Kidney tubule cell (primary cell): ENCODE data around the gene RASAL1.

Source experiments
- DNase-seq: peaks from one replicate; pipeline ENCODE4 v3.0.0-alpha.2; 2018; ENCODE audit warnings: low spot score

RASAL1 gene, protein sequence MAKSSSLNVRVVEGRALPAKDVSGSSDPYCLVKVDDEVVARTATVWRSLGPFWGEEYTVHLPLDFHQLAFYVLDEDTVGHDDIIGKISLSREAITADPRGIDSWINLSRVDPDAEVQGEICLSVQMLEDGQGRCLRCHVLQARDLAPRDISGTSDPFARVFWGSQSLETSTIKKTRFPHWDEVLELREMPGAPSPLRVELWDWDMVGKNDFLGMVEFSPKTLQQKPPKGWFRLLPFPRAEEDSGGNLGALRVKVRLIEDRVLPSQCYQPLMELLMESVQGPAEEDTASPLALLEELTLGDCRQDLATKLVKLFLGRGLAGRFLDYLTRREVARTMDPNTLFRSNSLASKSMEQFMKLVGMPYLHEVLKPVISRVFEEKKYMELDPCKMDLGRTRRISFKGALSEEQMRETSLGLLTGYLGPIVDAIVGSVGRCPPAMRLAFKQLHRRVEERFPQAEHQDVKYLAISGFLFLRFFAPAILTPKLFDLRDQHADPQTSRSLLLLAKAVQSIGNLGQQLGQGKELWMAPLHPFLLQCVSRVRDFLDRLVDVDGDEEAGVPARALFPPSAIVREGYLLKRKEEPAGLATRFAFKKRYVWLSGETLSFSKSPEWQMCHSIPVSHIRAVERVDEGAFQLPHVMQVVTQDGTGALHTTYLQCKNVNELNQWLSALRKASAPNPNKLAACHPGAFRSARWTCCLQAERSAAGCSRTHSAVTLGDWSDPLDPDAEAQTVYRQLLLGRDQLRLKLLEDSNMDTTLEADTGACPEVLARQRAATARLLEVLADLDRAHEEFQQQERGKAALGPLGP

DNA sequence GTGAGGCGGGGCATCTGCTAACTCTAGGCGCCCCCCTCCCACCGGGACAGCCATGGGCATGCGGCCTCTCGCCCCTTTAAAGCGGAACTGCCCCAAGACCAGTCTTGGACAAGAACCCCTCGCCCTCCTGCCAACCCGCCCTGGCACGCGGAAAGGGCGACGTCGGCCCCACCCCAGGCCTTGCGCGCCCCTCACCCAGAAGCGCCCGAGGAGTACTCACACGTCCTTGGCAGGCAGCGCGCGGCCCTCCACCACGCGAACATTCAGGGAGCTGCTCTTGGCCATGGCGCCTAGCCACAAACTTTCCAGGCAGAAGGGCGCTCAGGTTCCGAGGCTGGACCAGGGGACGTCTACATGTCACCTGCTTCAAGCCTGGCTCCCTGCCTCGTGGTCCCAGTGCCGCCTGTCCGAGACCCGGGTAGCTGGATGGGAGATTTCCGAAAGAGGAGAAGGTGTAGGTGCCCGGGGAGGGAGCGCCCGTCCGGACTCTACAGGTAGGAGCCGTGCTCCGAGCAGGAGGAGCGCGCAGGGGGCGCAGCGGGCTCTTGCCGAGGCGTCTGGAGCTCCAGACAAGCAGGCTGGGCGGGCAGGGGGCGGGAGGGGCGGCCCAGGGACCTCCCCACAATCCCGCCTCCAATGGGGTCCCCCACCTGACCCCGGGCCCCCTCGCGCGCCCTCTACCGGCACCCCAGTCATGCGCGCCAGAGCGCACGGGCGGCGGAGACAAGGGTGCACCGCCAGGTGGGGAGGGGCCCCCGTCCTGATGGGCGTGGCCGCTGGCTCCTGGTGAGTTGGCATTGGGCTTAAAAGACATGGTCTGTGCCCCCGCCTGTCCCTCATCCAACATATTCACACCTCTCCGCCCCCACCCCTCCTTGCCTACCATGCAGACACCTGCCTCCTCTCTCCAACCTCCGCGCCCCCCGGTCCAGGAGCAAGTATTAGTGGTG is at the start of gene RASAL1:
Gene RASAL1, minus strand, starts transcription at position 584 of the 950 bp plus-strand sequence. Its CDS starts 299 bp downstream, at position 285.
- DNase-seq, result peak; percentile 80

DNA sequence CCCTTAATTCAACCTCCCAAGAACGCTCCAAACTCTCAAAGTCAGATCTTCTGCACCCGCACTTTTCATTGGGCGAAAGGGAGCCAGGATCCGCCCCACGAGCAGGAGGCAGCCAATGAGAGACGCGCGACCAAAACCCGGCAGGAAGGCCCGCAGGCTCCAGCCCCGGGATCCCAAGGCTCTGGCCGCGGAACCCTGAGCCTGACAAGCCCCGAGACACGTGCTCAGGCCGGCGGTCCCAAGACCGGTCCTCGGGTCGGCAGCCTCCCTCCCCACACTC is 49.3 kb upstream of the RASAL1 start:
- peak; percentile 90 for DNase-seq

DNA sequence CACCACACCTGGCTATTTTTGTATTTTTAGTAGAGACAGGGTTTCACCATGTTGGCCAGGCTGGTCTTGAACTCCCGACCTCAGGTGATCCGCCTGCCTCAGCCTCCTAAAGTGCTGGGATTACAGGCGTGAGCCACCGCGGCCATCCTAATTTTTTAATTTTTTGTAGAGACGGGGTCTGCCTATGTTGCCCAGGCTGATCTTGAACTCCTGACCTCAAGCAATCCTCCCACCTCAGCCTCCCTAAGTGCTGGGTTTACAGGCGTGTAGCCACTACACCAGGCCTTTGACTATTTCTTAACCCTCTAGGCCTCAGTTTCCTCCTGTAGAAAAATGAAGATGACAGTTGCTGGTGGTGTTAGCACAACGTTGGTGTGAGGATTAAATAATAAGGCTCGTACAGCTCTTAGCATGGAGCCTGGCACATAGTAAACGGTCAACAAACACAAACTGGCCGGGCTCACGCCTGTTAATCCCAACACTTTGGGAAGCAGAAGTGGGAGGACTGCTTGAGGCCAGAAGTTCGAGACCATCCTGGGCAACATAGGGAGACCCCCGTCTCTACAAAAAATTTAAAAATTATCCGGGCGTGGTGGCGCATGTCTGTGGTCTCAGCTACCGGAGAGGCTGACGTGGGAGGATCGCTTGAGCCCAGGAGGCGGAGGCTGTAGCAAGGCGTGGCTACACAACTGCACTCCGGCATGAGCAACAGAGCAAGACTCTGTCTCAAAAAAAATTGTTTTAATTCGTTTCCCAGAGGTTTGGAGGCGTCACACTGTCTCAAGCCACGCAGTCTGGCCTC is 48.7 kb upstream of the RASAL1 start:
- DNase-seq, result no peak

DNA sequence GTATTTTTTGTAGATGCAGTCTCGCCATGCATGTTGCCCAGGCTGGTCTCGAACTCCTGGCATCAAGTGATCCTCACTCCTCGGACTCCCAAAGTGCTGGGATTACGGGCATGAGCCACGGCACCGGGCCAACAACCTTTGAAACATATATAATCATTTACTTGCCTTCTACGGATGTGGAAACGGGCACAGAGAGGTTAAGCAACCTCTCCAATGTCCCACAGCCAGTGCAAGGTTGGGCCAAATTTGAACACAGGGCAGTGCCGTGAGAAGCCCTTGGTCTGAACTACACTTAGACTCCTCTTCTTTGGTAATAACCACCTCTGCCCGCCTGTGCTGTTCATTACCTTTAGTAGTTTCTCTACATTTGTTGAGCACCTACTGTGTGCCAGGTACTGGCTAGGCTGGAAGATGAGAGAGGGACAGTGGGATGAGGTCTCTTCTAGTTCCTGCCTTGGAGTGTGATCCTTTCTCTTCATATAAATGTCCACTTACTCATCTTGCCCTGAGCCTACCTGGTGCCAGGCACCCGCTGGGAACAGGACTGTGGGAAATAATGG is 47.5 kb upstream of the RASAL1 start:
- DNase-seq, result no peak

DNA sequence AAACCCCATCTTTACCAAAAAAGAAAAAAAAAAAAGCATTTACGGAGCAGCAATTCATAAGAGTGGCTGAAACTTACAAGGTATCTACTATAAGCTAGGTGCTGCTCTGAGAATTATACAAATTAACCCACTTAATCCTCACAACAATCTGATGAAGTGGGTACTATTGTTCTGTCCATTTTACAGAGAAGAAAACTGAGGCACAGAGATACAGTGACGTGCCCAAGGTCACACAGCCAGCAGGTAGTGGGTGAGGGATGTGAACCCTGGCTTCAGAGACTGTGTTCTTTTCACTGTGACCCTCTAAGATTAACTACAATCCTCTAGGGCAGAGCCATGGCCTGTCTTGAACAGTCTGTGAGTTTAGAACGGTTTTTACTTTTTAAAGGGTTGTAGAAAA is 46.4 kb upstream of the RASAL1 start:
- DNase-seq, result no peak

DNA sequence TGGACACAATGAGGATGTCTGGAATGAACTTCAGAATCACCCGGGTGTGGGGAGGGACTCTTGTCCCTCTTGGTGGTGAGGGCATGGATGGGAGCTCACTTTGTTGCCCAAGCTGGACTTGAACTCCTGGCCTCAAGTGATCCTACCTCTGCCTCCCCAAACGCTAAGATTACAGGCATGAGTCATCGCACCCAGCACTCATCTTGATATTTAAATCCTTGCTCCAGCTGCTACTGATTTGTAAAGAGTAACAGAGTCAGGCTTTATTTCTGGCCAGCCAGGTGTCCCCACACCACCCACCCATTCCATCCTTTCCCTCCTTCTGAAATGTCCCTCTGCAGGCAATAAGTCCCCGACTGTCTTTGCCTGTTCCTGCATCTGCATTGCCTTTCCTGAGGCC is 44.8 kb upstream of the RASAL1 start:
- DNase-seq, result no peak

DNA sequence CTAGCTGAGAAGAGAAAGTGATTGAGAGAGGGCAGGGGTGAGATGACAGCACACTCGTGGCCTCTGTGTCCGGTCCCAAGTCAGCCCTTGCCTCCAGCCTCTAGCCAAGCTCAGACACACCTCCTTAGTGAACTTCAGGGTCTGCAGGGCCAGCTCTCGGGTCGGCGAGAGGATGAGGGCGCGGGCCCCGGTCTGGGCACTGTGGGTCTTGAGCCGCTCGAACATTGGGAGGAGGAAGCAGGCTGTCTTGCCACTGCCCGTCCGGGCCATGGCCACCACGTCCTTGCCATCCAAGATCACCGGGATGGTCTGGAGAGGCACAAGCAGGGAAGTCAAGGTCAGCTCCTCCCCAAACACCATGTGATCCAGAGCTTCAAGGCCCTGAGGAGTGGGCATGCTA is 43.5 kb upstream of the RASAL1 start:
- no peak for DNase-seq

DNA sequence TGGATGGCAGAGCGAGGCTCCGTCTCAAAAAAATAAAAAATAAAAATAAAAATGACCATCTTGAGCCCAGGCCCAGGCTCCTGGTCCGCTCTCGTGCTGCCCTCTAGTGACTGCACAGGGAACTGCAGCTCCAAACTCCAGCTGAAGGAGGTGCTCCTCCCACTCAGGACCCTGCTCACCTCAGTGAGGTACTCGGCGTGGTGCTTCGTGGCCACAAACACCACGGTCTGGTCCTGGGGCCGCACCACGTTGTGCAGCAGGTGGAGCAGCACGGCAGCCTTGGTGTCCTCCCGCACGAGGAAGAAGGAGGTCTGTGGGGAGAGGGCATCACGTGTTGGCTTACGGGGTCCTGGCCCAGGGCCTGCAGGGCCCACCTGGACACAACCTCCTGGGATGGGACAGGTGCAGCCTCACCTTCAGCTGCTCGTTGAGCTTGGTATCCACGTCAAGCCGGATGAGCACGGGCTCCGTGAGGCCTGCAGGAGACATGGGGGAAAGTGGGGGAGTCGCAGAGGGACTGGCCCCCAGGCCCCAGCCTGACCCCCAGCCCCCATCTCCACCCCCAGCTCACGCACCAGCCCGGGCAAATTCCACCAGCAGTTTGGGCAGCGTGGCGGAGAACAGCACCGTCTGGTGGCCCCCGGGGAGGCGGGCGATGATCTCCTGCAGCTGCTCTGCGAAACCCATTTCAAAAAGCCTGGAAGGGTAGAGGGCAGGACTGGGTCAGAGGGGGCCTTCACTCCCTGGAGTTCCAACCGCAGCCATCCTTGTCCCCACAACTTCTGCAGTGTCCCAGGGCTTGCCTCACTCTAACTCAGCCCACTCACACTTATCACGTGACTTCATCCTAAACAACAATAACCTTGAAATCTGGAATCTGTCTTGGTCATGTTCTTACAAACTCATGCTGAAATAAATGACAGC is 39.2 kb upstream of the RASAL1 start:
- peak; percentile 66 for DNase-seq

DNA sequence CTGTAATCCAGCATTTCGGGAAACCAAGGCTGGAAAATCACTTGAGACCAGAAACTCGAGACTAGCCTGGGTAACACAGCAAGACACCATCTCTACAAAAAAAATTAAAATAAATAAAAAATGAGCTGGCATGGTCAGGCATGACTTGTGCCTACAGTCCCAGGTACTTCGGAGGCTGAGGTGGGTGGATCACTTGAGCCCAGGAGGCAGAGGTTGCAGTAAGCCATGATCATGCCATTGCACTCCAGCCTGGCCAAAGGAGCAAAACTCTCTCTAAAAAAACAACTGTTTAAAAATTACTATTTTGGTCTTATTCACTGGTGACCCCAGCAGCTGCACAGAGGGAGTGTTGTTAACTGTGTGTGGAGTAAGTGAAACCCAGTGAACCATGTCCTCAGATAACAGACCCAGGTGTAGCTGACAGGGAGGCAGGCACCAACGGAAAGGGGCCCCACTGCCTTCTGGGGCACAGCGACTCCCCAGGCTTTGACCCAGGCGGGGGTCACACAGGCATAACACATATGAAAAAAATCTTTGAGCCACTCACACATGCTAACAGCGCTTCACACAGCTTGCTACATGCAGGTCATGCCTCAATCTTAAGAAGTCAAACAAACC is 37.6 kb upstream of the RASAL1 start:
- no peak for DNase-seq

DNA sequence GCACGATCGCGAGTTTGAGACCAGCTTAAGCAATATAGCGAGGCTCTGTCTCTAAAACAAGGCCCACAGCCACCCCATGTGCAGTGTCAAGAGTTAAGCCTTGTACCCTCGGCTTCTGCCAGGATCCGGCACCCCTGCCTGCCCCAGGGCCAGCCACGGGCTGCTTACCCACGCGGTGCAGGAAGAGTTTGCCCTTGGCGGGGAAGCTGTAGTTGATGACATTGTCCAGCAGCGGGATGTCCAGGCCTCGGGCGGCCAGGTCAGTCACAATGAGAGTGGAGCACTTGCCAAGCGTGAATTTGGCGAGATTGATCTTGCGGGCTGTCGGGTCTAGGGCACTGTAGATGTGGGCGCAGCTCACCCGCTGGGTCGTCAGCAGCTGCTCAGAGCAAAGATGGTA is 36.6 kb upstream of the RASAL1 start:
- no peak for DNase-seq

DNA sequence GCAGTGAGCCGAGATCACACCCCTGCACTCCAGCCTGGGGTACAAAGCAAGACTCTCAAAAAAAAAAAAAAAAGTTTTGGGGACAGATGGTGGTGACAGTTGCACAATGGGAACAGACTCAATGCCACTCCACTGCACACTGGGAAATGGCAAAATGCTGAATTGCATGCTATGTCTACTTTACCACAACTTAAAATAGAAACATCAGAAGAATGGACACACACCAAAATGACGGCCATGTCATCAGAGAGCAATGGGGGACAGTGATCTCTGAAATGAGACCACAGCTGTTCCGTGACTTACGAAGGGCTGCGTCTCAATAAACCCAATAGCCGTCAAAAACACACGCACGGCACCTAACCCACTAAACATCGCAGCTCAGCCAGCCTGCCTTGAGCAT is 36.0 kb upstream of the RASAL1 start:
- DNase-seq, result no peak

DNA sequence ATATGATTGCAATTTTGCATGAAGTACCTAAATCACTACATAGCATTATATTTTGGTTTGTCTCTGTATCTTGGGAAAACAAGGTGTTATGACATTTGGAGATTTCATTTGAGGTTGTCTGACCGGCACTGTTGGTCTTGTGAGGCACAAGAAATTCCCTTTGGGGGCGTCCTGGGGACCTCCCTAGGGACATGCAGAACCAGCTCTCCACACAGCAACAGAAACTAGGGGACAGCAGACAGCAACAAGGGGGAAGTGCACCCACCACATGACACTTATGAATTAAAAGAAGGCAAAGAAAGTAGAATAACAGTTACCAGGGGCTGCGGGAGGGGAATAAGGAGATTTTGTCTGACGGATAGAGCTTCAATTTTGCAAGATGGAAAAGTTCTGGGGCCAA is 35.4 kb upstream of the RASAL1 start:
- no peak for DNase-seq

DNA sequence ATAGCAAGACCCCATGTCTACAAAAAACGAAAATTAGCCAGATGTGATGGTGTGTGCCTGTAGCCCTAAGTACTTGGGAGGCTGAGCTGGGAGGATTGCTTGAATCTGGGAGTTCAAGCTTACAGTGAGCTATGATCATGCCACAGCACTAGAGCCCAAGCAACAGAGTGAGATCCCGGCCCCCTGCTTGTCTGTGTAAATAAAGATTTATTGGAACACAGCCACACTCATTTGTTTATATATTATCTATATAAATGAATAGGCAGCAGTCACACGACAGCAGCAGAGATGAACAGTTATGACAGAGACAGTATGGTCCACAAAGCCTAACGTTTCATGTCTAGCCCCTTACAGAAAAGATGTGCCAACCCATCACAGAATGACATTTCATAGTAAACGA is 34.9 kb upstream of the RASAL1 start:
- no peak for DNase-seq

DNA sequence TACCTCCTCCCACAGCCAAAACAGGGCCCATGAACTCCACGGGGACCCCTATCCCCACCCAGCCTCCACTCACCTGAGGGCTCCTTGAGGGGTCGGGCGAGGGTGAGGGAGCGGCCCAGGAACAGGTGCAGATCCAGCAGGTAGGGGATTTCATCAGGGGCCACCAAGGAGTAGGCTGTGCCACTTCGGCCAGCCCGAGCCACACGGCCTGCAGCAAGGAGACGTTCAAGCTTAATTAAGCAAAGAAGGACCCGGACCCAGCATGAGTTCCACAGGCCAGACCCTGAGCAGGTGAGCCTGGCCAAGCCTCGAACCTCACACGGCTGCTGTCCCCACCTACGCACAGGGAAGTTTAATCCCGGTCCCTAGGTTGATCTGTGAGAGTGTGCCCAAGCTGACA is 34.1 kb upstream of the RASAL1 start:
- DNase-seq, result no peak

DNA sequence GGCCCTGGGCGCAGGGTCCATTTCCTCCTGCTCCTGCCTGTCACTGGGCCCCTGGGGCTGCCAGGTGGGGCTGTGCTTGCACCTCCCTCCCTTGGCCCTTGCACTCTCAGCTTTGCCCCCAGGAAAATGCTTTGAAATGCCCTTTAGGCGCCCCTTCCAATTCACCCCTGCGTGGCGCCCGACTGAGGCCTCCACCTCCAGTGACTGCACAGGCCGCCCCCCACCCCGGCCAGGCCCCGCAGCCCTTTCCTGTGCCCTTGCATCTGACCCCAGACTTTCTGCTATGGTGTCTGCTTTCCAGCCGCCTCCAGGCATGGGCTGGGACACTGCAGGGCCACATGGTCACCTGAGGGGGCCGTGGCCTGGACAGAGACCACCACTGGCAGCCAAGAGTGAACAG is 32.3 kb upstream of the RASAL1 start:
- DNase-seq, result no peak

DNA sequence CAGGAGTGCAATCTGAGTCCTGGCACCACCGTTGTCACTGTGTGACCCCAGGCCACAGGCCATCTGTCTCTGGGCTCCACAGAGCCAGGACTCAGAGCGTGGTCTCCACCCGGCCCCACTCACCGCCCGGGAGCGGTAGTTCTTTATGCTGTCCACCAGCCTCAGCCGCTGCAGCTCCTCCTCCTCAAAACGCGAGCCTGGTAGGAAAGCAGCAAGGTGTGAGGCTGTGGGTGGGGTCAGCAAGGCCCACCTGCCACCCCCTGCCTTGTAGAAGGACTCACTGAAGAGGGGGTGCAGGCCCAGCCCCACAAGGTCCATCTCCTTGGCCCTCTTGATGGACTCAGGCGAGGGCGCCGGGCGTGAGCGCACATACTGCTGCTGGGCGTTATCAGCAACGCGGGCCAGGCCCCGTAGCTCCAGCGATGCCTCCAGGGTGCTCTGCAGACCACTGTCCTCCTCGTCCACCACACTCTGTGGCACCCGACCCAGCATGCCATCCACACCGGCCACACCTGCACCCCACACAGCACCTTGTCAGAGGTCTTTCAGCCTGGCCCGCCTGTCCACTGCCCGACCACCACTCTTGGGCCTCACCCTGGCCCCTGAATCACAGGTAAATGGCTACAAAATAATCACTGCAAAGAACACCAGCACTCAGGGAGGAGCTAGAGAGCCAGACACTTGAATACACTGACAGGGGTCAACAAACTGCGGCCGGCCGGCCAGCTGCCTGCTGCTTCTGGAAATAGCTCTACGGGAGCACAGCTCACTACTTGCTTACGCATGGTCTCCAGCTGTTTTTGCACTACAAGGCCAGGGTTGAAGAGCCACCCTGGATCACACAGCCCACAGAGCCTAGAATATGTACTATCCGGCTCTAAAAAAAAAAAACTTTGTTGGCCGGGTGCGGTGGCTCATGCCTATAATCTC is 30.2 kb upstream of the RASAL1 start:
- no peak for DNase-seq

DNA sequence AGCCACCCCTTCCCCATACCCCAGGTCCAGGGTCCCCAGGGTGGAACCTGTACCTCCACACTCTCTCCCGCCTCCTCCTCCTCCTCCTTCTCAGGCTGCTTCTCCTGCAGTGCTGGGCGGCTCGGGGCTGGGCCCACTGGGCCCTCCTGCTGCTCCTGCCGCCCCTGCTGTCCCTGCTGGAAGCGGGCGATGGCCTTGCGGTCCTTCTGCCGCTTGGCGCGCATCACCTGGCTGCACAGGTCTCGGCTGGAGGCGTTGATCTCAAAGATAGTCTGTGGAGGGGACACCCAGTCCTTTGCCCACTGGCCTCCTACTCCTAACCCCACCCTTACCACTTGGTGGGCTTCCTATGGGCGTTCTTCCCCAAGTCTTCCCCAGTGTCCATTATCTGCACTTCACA is 28.5 kb upstream of the RASAL1 start:
- no peak for DNase-seq

DNA sequence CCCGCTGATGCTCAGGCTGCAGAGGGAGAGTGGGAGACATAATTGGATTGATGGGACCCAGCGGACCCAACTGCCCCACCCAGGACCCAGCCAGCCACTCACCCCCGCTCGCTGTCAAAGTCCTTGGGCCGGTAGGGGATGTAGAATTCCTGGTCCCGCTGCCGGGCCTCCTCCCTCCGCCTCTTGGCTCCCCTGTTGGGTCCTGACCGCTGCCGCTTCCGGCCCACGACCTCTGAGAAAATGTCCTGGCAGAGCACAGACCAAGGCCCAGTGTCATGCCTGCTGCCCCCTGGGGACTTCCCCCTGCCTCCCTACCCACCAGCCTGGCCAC is 27.4 kb upstream of the RASAL1 start:
- DNase-seq, result no peak
